ENCODE measurements around the gene PKD1L1. TPM values are rescaled to one million over a fixed set of nuclear protein-coding genes. Genes with fewer than 3 reads are reported as not detected.

The PKD1L1 gene
- total RNA-seq, 4 donors from 2014 or later, result 0.41 to 37.4 (median 17.5) TPM

- TF ChIP-seq POLR2A (IDR thresholded peaks at IDR 0.05), result no peak
- no peak for TF ChIP-seq POLR2AphosphoS5 (IDR thresholded peaks at IDR 0.05)
- no peak for TF ChIP-seq CTCF (IDR thresholded peaks at IDR 0.05)
- no peak for TF ChIP-seq EP300 (IDR thresholded peaks at IDR 0.05; ENCODE audit: low read depth)
- in situ Hi-C loops (cut with MboI; ENCODE audit: low pct_ligation_motif_present in 1 of 4, low pct_unique_long_range_greater_than_20kb in 1 of 4, low sequenced_read_pairs in 3 of 4), result no loop called here
- Histone ChIP-seq H3K27me3 (no peaks in the 10 kb centered on the region), H3K36me3 (no peaks in the 10 kb centered on the region), H3K9me3 (no peaks in the 10 kb centered on the region), H3K4me1 (no peaks in the 10 kb centered on the region), H3K27ac (no peak overlapping the region), H3K4me3 (no peak overlapping the region)
- intact Hi-C loops (cut with DNase I; ENCODE audit: low total_unique reads), result no loop called here
- 94% methylated on average over 1 of the region's 1 CpG; no CpG with 5 or more reads in 1 of the 2 donors for WGBS, 2 donors (ENCODE audit: low coverage in 1 of 2)
- no peak for DNase-seq
Measured at GRCh38 chr7:47777531-47778152, 170.6 kb downstream of the PKD1L1 start.

- Histone ChIP-seq H3K36me3 (no peaks in the 10 kb centered on the region), H3K9me3 (no peaks in the 10 kb centered on the region), H3K27ac (no peak overlapping the region), H3K4me1 (no peaks in the 10 kb centered on the region), H3K4me3 (no peak overlapping the region), H3K27me3 (no peaks in the 10 kb centered on the region)
- no peak for DNase-seq
- 83 to 92% methylated on average over 1 of the region's 1 CpG for WGBS, 2 donors (ENCODE audit: low coverage in 1 of 2)
- in situ Hi-C loops (cut with MboI; ENCODE audit: low pct_ligation_motif_present in 1 of 4, low pct_unique_long_range_greater_than_20kb in 1 of 4, low sequenced_read_pairs in 3 of 4) (no loop called here), intact Hi-C loops (cut with DNase I; ENCODE audit: low total_unique reads) (no loop called here)
- TF ChIP-seq CTCF (IDR thresholded peaks at IDR 0.05) (no peak), POLR2AphosphoS5 (IDR thresholded peaks at IDR 0.05) (no peak), POLR2A (IDR thresholded peaks at IDR 0.05) (no peak), EP300 (IDR thresholded peaks at IDR 0.05; ENCODE audit: low read depth) (no peak)
Measured at GRCh38 chr7:47776335-47776734, 171.9 kb downstream of the PKD1L1 start.

GRCh38 chr7:47775238-47775637 is 173.0 kb downstream of the PKD1L1 start:
- no peaks in the 10 kb centered on the region for H3K36me3 ChIP-seq

GRCh38 chr7:47772492-47772891 is 175.8 kb downstream of the PKD1L1 start:
- Histone ChIP-seq H3K4me3 (no peak overlapping the region), H3K27ac (no peak overlapping the region), H3K9me3 (no peaks in the 10 kb centered on the region), H3K4me1 (no peaks in the 10 kb centered on the region), H3K36me3 (no peaks in the 10 kb centered on the region), H3K27me3 (no peaks in the 10 kb centered on the region)
- 93% methylated on average over 4 of the region's 4 CpGs; no CpG with 5 or more reads in 1 of the 2 donors for WGBS, 2 donors (ENCODE audit: low coverage in 1 of 2)
- DNase-seq, result no peak
- TF ChIP-seq EP300 (IDR thresholded peaks at IDR 0.05; ENCODE audit: low read depth) (no peak), CTCF (IDR thresholded peaks at IDR 0.05) (no peak), POLR2A (IDR thresholded peaks at IDR 0.05) (no peak), POLR2AphosphoS5 (IDR thresholded peaks at IDR 0.05) (no peak)
- in situ Hi-C loops (cut with MboI; ENCODE audit: low pct_ligation_motif_present in 1 of 4, low pct_unique_long_range_greater_than_20kb in 1 of 4, low sequenced_read_pairs in 3 of 4) (no loop called here), intact Hi-C loops (cut with DNase I; ENCODE audit: low total_unique reads) (no loop called here)

More at GRCh38 chr7:47775238-47775637, 173.0 kb downstream of the PKD1L1 start:
- Histone ChIP-seq H3K27me3 (no peaks in the 10 kb centered on the region), H3K27ac (no peak overlapping the region), H3K9me3 (no peaks in the 10 kb centered on the region), H3K4me1 (no peaks in the 10 kb centered on the region), H3K4me3 (no peak overlapping the region)
- in situ Hi-C loops (cut with MboI; ENCODE audit: low pct_ligation_motif_present in 1 of 4, low pct_unique_long_range_greater_than_20kb in 1 of 4, low sequenced_read_pairs in 3 of 4), result no loop called here
- no peak for DNase-seq
- WGBS, 2 donors (ENCODE audit: low coverage in 1 of 2), result 61 to 63% methylated on average over 2 of the region's 2 CpGs
- intact Hi-C loops (cut with DNase I; ENCODE audit: low total_unique reads), result no loop called here
- TF ChIP-seq EP300 (IDR thresholded peaks at IDR 0.05; ENCODE audit: low read depth), result no peak

GRCh38 chr7:47771990-47772360 is 176.3 kb downstream of the PKD1L1 start:
- WGBS, 2 donors (ENCODE audit: low coverage in 1 of 2), result 53 to 73% methylated on average over 4 to 5 of the region's 5 CpGs
- Histone ChIP-seq H3K4me1 (no peaks in the 10 kb centered on the region), H3K27me3 (no peaks in the 10 kb centered on the region), H3K9me3 (no peaks in the 10 kb centered on the region), H3K27ac (no peak overlapping the region), H3K36me3 (no peaks in the 10 kb centered on the region), H3K4me3 (no peak overlapping the region)
- intact Hi-C loops (cut with DNase I; ENCODE audit: low total_unique reads) (no loop called here), in situ Hi-C loops (cut with MboI; ENCODE audit: low pct_ligation_motif_present in 1 of 4, low pct_unique_long_range_greater_than_20kb in 1 of 4, low sequenced_read_pairs in 3 of 4) (no loop called here)
- no peak for DNase-seq
- no peak for TF ChIP-seq POLR2AphosphoS5 (IDR thresholded peaks at IDR 0.05)
- TF ChIP-seq EP300 (IDR thresholded peaks at IDR 0.05; ENCODE audit: low read depth), result no peak
- TF ChIP-seq POLR2A (IDR thresholded peaks at IDR 0.05), result no peak
- TF ChIP-seq CTCF (IDR thresholded peaks at IDR 0.05), result no peak

Measured in transverse colon (tissue), 4 donors.